C4-2B (cell line): ENCODE data around the gene ALOX15B.

Experiments
- H3K27ac ChIP-seq: fragments of 450-650 bp; 2 replicates; pipeline ENCODE4 v1.5.1; 2017
- ZFX ChIP-seq: fragments of 450-650 bp; IDR thresholded peaks from 2 replicates; pipeline ENCODE4 v1.6.1; 2017
- TF ChIP-seq, protein P1 (sequence below): fragments of 450-650 bp; conservative IDR thresholded peaks from 2 replicates; pipeline ENCODE4 v1.5.1; 2017; ENCODE audit warnings: mild to moderate bottlenecking

The ALOX15B gene

DNA sequence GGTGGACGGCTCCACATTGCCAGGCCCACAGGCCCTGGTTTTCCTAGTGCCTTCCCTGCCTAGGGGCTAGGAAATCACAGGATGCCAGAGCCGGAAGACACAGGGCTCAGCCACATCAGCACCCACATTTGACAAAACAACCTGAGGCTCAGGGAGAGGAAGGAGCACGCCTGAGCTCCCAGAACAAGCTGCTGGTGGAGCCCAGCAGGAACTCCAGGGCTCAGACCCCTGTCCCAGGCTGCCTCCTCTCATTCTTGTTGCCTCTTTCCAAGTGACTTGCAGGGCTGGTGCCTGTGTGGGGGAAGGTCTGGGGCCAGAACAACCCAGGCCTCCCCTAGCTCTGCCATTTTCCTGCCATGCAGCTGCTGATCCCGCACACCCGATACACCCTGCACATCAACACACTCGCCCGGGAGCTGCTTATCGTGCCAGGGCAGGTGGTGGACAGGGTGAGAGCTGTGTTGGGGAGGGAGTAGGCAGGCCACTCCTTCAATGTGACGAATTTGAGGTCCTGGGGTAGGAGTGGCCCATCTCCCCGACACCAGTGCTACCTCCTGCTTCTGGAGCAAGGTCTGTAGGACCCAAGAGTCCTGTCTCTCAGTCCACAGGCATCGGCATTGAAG, 7.6 kb downstream of the ALOX15B start:
- H3K27ac ChIP-seq: peak overlapping the region; percentile 0; the same call in 1 of the 2 replicates

GRCh38 chr17:8046929-8047768, 8.3 kb downstream of the ALOX15B start:
- no peak for TF ChIP-seq ZFX
- TF ChIP-seq, protein P1, sequence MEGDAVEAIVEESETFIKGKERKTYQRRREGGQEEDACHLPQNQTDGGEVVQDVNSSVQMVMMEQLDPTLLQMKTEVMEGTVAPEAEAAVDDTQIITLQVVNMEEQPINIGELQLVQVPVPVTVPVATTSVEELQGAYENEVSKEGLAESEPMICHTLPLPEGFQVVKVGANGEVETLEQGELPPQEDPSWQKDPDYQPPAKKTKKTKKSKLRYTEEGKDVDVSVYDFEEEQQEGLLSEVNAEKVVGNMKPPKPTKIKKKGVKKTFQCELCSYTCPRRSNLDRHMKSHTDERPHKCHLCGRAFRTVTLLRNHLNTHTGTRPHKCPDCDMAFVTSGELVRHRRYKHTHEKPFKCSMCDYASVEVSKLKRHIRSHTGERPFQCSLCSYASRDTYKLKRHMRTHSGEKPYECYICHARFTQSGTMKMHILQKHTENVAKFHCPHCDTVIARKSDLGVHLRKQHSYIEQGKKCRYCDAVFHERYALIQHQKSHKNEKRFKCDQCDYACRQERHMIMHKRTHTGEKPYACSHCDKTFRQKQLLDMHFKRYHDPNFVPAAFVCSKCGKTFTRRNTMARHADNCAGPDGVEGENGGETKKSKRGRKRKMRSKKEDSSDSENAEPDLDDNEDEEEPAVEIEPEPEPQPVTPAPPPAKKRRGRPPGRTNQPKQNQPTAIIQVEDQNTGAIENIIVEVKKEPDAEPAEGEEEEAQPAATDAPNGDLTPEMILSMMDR: no peak
- H3K27ac ChIP-seq: no peak overlapping the region; the same call in 1 of the 2 replicates

More for the DNA sequence above, 7.6 kb downstream of the ALOX15B start:
- TF ChIP-seq, protein P1: no peak
- TF ChIP-seq ZFX: no peak

DNA sequence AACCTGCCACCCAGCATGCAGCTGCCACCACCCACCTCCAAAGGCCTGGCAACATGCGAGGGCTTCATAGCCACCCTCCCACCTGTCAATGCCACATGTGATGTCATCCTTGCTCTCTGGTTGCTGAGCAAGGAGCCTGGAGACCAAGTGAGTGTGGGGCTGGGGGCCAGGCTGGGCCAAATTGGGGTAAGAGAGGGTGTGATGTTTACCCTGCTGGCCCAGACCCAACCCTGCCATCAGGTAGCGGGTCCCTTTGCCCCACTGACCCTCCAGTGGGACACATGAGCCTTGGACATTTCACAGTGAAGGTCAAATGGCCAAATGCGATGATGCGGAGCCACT, 8.9 kb downstream of the ALOX15B start:
- no peak overlapping the region; the same call in 1 of the 2 replicates for H3K27ac ChIP-seq
- no peak for TF ChIP-seq ZFX
- TF ChIP-seq, protein P1: no peak

- H3K27ac ChIP-seq: no peak overlapping the region; the same call in 1 of the 2 replicates
- no peak for TF ChIP-seq ZFX
- TF ChIP-seq, protein P1: no peak
These were observed 9.4 kb downstream of the ALOX15B start for GRCh38 chr17:8048236-8048635.

GRCh38 chr17:8048736-8049135, 9.9 kb downstream of the ALOX15B start:
- H3K27ac ChIP-seq: no peak overlapping the region
- TF ChIP-seq ZFX: no peak
- TF ChIP-seq, protein P1: no peak

GRCh38 chr17:8051831-8052230, 13.0 kb downstream of the ALOX15B start:
- no peak overlapping the region; the same call in 1 of the 2 replicates for H3K27ac ChIP-seq
- TF ChIP-seq, protein P1: no peak
- TF ChIP-seq ZFX: no peak
